Liver (tissue), 3 donors: ENCODE data around the gene SORCS2.

Experiments used
- EGR1 ChIP-seq, 2 donors: IDR thresholded peaks; 2 replicates each; pipeline ENCODE4 v1.6.1; 2016 to 2018; ENCODE audit warnings: antibody characterized with exemption in 2 of 2, low read depth in 2 of 2
- GABPA ChIP-seq, 2 donors: IDR thresholded peaks in 1 of 2; conservative IDR thresholded peaks in 1 of 2; 2 replicates each; pipeline ENCODE4 v1.6.1; 2016; ENCODE audit warnings: antibody characterized with exemption in 2 of 2, mild to moderate bottlenecking in 1 of 2, moderate library complexity in 1 of 2
- HNF4G ChIP-seq: IDR thresholded peaks from 2 replicates; pipeline ENCODE4 v1.6.1; 2016; ENCODE audit warnings: antibody characterized with exemption
- RAD21 ChIP-seq, 2 donors: IDR thresholded peaks; 2 replicates each; pipeline ENCODE4 v1.6.1; 2016; ENCODE audit warnings: antibody characterized with exemption in 2 of 2, mild to moderate bottlenecking in 2 of 2
- ZBTB33 ChIP-seq: IDR thresholded peaks from 2 replicates; pipeline ENCODE4 v1.6.1; 2016; ENCODE audit warnings: antibody characterized with exemption
- TF ChIP-seq, protein P1 (sequence below): fragments of 150-350 bp; IDR thresholded peaks from 2 replicates; pipeline ENCODE4 v1.5.1; 2017; ENCODE audit warnings: improper control_type of control experiment, low read depth, low read length; ENCODE audit not compliant: missing input control
- TF ChIP-seq, protein P2 (sequence below): IDR thresholded peaks from 2 replicates; pipeline ENCODE4 v1.6.1; 2016; ENCODE audit warnings: antibody characterized with exemption
- donor health status: healthy.
- donor health status: healthy.

GRCh38 chr4:7461230-7461629 is 268.9 kb downstream of the SORCS2 start:
- TF ChIP-seq GABPA (IDR thresholded peaks at IDR 0.05 in 1 of 2, conservative IDR thresholded peaks at IDR 0.05 in 1 of 2) (no peak), HNF4G (no peak), RAD21 (IDR thresholded peaks at IDR 0.05) (no peak), EGR1 (IDR thresholded peaks at IDR 0.05; ENCODE audit: low read depth in 2 of 2) (no peak), ZBTB33 (no peak)
- TF ChIP-seq, protein P1, sequence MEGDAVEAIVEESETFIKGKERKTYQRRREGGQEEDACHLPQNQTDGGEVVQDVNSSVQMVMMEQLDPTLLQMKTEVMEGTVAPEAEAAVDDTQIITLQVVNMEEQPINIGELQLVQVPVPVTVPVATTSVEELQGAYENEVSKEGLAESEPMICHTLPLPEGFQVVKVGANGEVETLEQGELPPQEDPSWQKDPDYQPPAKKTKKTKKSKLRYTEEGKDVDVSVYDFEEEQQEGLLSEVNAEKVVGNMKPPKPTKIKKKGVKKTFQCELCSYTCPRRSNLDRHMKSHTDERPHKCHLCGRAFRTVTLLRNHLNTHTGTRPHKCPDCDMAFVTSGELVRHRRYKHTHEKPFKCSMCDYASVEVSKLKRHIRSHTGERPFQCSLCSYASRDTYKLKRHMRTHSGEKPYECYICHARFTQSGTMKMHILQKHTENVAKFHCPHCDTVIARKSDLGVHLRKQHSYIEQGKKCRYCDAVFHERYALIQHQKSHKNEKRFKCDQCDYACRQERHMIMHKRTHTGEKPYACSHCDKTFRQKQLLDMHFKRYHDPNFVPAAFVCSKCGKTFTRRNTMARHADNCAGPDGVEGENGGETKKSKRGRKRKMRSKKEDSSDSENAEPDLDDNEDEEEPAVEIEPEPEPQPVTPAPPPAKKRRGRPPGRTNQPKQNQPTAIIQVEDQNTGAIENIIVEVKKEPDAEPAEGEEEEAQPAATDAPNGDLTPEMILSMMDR = no peak
- TF ChIP-seq, protein P2, sequence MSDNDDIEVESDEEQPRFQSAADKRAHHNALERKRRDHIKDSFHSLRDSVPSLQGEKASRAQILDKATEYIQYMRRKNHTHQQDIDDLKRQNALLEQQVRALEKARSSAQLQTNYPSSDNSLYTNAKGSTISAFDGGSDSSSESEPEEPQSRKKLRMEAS = no peak
